Kasumi-1 (cell line): ENCODE results near the gene MTX1.
"Not testable (repeated sequence)": the region's sequence is repeated elsewhere in the genome, so short reads cannot be mapped to it uniquely, and the experiment has no call there.

ENCODE experiments used
- DNase-seq, 2 experiments: peaks; one replicate each; lab custom pipeline; 2025; lab: John Stamatoyannopoulos, UW

MTX1 gene

GRCh38 chr1:155208541-155209311, at the start of gene MTX1:
MTX1 (plus strand) TSS chr1:155208695; CDS start chr1:155208805, 110 bp downstream.
- peak; percentile 73 to 79 for DNase-seq

- DNase-seq: no peak
Observed at GRCh38 chr1:155158991-155159390, 49.5 kb upstream of the MTX1 start.

GRCh38 chr1:155160128-155160527, 48.4 kb upstream of the MTX1 start:
- no peak for DNase-seq

GRCh38 chr1:155162631-155163030, 45.9 kb upstream of the MTX1 start:
- DNase-seq: not testable (repeated sequence)

- DNase-seq: not testable (repeated sequence)
Observed at GRCh38 chr1:155163785-155164184, 44.7 kb upstream of the MTX1 start.

- not testable (repeated sequence) for DNase-seq
Observed at GRCh38 chr1:155164625-155165024, 43.9 kb upstream of the MTX1 start.

GRCh38 chr1:155166051-155166470, 42.4 kb upstream of the MTX1 start:
- DNase-seq: no peak

GRCh38 chr1:155166471-155167165, 41.9 kb upstream of the MTX1 start:
- DNase-seq: peak; percentile 89 to 92

GRCh38 chr1:155167166-155168104, 41.1 kb upstream of the MTX1 start:
- peak; percentile 68 to 91 for DNase-seq

GRCh38 chr1:155168105-155168445, 40.4 kb upstream of the MTX1 start:
- not testable (repeated sequence) for DNase-seq

GRCh38 chr1:155168456-155169210, 39.9 kb upstream of the MTX1 start:
- DNase-seq: no peak

- no peak for DNase-seq
Observed at GRCh38 chr1:155169541-155169940, 39.0 kb upstream of the MTX1 start.

GRCh38 chr1:155170101-155170785, 38.3 kb upstream of the MTX1 start:
- no peak for DNase-seq

GRCh38 chr1:155170806-155171205, 37.7 kb upstream of the MTX1 start:
- DNase-seq: no peak

GRCh38 chr1:155171836-155172731, 36.4 kb upstream of the MTX1 start:
- DNase-seq: no peak

GRCh38 chr1:155172732-155173477, 35.6 kb upstream of the MTX1 start, which contains the start of gene KRTCAP2:
KRTCAP2 (minus strand) TSS chr1:155173304; CDS start chr1:155173224, 80 bp downstream.
- DNase-seq: peak; percentile 96

- peak; percentile 48 to 54 for DNase-seq
Observed at GRCh38 chr1:155173478-155174323, 34.8 kb upstream of the MTX1 start, which contains the start of gene TRIM46. TRIM46 (plus strand) TSS chr1:155173849; CDS start chr1:155173967, 118 bp downstream.
